Sigmoid colon (tissue), 4 donors: ENCODE data around the gene KRT6A.

Experiments used
- EP300 ChIP-seq, 4 donors: sonication (generic); formaldehyde crosslinking; IDR thresholded peaks; one replicate each; pipeline ENCODE4 v1.6.1; 2017; ENCODE audit warnings: antibody characterized with exemption in 4 of 4
- POLR2A ChIP-seq, 2 donors: fragments of 450-650 bp; IDR thresholded peaks; one replicate each; pipeline ENCODE4 v1.6.1; 2016; ENCODE audit warnings: antibody characterized with exemption in 2 of 2, mild to moderate bottlenecking in 2 of 2, moderate library complexity in 2 of 2
- POLR2AphosphoS5 ChIP-seq, 4 donors: sonication (generic); formaldehyde crosslinking; IDR thresholded peaks; one replicate each; pipeline ENCODE4 v1.6.1; 2017; ENCODE audit warnings: antibody characterized with exemption in 4 of 4
- TF ChIP-seq, protein P1 (sequence below), 4 experiments: fragments of 450-650 bp in 3 of 4; fragments of 200-600 bp in 1 of 4; IDR thresholded peaks; one replicate each; pipeline ENCODE4 v1.5.1; 2016 to 2019; ENCODE audit warnings: antibody characterized with exemption in 4 of 4, mild to moderate bottlenecking in 3 of 4, moderate library complexity in 2 of 4

- TF ChIP-seq, protein P1, sequence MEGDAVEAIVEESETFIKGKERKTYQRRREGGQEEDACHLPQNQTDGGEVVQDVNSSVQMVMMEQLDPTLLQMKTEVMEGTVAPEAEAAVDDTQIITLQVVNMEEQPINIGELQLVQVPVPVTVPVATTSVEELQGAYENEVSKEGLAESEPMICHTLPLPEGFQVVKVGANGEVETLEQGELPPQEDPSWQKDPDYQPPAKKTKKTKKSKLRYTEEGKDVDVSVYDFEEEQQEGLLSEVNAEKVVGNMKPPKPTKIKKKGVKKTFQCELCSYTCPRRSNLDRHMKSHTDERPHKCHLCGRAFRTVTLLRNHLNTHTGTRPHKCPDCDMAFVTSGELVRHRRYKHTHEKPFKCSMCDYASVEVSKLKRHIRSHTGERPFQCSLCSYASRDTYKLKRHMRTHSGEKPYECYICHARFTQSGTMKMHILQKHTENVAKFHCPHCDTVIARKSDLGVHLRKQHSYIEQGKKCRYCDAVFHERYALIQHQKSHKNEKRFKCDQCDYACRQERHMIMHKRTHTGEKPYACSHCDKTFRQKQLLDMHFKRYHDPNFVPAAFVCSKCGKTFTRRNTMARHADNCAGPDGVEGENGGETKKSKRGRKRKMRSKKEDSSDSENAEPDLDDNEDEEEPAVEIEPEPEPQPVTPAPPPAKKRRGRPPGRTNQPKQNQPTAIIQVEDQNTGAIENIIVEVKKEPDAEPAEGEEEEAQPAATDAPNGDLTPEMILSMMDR (IDR thresholded peaks at IDR 0.05), result no peak
- TF ChIP-seq POLR2AphosphoS5 (IDR thresholded peaks at IDR 0.05) (no peak), POLR2A (IDR thresholded peaks at IDR 0.05) (no peak), EP300 (IDR thresholded peaks at IDR 0.05) (no peak)
Measured at GRCh38 chr12:52439845-52440244, 53.2 kb downstream of the KRT6A start.
